ENCODE measurements around the gene LHFPL4.

LHFPL4 gene

GRCh38 chr3:9473496-9474065, 80.0 kb downstream of the LHFPL4 start:
- DNase-seq (ENCODE audit: low spot score): no peak

- no peak for DNase-seq (ENCODE audit: low spot score)
Observed at GRCh38 chr3:9469986-9470385, 83.6 kb downstream of the LHFPL4 start.

GRCh38 chr3:9468460-9468859, 85.2 kb downstream of the LHFPL4 start:
- no peak for DNase-seq (ENCODE audit: low spot score)

GRCh38 chr3:9467451-9467850, 86.2 kb downstream of the LHFPL4 start:
- no peak for DNase-seq (ENCODE audit: low spot score)

- no peak for DNase-seq (ENCODE audit: low spot score)
Observed at GRCh38 chr3:9455596-9456131, 98.0 kb downstream of the LHFPL4 start.

GRCh38 chr3:9452417-9452816, 101.2 kb downstream of the LHFPL4 start:
- no peak for DNase-seq (ENCODE audit: low spot score)

GRCh38 chr3:9450991-9451390, 102.6 kb downstream of the LHFPL4 start:
- no peak for DNase-seq (ENCODE audit: low spot score)

GRCh38 chr3:9450126-9450525, 103.5 kb downstream of the LHFPL4 start:
- DNase-seq (ENCODE audit: low spot score): no peak

- DNase-seq (ENCODE audit: low spot score): no peak
Observed at GRCh38 chr3:9448643-9449042, 105.0 kb downstream of the LHFPL4 start.
